ENCODE results near the gene TSPAN5.
A peak's percentile ranks its signal among the peaks of the same experiment; 100 is the strongest.

DNA sequence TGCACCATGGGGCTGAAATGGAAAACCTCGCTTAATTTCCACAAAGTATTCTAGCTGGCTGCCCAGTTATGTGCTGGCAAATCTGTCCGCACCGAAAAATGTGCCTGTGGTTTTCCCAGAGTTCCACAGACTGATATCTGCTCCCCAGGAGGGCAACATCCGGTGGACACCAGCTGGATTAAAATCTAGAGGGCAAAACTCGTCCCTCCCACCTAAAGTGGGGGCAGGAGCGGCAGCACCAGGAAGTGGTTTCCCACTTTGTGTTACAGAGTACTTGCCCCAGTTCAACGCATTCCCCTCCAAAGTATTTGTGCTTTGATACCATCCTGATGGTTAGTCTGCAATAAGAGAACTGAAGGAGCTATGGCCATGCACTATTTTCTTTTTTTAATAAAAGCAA lies 187.6 kb downstream of the TSPAN5 start:
- TF ChIP-seq, protein P1, sequence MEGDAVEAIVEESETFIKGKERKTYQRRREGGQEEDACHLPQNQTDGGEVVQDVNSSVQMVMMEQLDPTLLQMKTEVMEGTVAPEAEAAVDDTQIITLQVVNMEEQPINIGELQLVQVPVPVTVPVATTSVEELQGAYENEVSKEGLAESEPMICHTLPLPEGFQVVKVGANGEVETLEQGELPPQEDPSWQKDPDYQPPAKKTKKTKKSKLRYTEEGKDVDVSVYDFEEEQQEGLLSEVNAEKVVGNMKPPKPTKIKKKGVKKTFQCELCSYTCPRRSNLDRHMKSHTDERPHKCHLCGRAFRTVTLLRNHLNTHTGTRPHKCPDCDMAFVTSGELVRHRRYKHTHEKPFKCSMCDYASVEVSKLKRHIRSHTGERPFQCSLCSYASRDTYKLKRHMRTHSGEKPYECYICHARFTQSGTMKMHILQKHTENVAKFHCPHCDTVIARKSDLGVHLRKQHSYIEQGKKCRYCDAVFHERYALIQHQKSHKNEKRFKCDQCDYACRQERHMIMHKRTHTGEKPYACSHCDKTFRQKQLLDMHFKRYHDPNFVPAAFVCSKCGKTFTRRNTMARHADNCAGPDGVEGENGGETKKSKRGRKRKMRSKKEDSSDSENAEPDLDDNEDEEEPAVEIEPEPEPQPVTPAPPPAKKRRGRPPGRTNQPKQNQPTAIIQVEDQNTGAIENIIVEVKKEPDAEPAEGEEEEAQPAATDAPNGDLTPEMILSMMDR (IDR thresholded peaks at IDR 0.05; ENCODE audit: insufficient read depth, low read length): no peak
- TF ChIP-seq, protein P2, sequence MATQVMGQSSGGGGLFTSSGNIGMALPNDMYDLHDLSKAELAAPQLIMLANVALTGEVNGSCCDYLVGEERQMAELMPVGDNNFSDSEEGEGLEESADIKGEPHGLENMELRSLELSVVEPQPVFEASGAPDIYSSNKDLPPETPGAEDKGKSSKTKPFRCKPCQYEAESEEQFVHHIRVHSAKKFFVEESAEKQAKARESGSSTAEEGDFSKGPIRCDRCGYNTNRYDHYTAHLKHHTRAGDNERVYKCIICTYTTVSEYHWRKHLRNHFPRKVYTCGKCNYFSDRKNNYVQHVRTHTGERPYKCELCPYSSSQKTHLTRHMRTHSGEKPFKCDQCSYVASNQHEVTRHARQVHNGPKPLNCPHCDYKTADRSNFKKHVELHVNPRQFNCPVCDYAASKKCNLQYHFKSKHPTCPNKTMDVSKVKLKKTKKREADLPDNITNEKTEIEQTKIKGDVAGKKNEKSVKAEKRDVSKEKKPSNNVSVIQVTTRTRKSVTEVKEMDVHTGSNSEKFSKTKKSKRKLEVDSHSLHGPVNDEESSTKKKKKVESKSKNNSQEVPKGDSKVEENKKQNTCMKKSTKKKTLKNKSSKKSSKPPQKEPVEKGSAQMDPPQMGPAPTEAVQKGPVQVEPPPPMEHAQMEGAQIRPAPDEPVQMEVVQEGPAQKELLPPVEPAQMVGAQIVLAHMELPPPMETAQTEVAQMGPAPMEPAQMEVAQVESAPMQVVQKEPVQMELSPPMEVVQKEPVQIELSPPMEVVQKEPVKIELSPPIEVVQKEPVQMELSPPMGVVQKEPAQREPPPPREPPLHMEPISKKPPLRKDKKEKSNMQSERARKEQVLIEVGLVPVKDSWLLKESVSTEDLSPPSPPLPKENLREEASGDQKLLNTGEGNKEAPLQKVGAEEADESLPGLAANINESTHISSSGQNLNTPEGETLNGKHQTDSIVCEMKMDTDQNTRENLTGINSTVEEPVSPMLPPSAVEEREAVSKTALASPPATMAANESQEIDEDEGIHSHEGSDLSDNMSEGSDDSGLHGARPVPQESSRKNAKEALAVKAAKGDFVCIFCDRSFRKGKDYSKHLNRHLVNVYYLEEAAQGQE (IDR thresholded peaks at IDR 0.05; ENCODE audit: insufficient replicate concordance, low read depth): no peak
- no peak for TF ChIP-seq POLR2AphosphoS5 (IDR thresholded peaks at IDR 0.05; ENCODE audit: low read depth)
- 0 out of 2 replicates have a peak, but pooled peaks have one; percentile 28 for TF ChIP-seq GABPA (IDR thresholded peaks at IDR 0.05; ENCODE audit: low read depth)
- no peak for TF ChIP-seq SPI1 (IDR thresholded peaks at IDR 0.05; ENCODE audit: borderline replicate concordance, low read depth)

Measured in HL-60 (cell line).